Measurements from ENCODE around the gene NCK1.
A peak's percentile ranks its signal among the peaks of the same experiment; 100 is the strongest.
"Not testable (repeated sequence)": the region's sequence is repeated elsewhere in the genome, so short reads cannot be mapped to it uniquely, and the experiment has no call there.

Gene NCK1

DNA sequence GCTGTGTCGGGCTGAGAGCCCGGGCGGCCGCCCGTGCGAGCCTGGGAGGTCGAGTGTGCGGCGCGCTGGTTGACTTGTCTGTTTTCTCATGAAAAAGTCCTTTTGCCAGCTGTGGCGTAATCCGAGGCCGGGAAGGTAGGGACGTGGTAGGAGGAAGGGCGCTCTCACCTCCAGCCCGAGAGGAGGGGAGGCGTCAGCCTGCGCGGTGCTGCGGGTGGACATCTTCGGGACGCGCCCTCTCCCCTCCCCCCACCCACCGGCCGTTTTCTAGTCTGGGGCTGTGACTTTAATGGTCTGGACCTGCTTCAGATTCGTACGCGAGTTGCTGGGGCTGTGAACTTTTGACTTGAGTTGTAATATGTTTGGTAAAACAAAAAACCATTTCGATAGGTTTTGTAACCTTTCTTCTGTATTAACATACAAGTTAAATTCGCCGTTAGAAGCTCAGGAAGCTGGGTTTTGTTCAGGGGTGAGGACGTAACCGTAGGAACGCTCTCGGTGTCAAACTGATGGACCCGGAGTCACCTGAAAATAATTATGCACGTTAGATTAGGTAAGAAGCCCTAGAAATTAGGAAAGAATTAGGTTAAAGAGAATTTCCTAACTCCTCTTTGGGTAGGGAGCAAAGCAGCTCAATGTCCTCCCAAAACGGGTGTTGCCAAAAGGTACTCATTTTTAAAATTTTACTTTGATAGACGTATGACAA, 762 bp downstream of the NCK1 start:
- peak; percentile 25 for DNase-seq (ENCODE audit: low read depth)

DNA sequence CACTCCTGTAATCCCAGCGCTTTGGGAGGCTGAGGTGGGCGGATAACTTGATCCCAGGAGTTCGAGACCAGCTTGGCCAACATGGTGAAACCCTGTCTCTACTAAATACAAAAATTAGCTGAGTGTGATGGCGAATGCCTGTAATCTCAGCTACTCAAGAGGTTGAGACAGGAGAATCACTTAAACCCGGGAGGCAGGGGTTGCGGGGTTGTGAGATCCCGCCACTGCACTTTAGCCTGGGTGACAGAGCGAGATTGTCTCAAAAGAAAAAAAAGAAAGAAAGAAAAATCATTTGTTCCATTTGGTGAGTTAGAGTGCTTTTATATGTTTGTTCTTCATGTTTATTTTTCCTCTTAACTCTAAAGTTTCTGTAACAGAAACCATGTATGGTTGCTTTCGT, 7.3 kb downstream of the NCK1 start:
- DNase-seq (ENCODE audit: low read depth), result no peak

DNA sequence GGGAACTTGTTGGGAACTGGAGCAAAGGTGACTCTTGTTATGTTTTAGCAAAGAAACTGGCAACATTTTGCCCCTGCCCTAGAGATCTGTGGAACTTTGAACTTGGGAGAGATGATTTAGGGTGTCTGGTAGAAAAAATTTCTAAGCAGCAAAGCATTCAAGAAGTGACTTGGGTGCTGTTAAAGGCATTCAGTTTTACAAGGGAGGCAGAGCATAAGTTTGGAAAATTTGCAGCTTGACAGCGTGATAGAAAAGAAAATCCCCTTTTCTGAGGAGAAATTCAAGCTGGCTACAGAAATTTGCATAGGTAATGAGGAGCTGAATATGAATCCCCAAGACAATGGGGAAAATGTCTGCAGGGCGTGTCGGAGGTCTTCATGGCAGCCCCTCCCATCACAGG, 10.2 kb downstream of the NCK1 start:
- DNase-seq (ENCODE audit: low read depth), result not testable (repeated sequence)

DNA sequence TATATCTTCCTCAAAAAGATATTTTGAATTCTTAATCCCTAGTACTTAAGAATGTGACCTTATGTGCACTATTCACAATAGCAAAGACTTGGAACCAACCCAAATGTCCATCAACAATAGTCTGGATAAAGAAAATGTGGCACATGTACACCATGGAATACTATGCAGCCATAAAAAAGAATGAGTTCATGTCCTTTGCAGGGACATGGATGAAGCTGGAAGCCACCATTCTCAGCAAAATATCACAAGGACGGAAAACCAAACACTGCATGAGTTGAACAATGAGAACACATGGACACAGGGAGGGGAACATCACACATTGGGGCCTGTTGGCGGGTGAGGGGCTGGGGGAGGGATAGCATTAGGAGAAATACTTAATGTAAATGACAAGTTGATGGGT, 17.5 kb downstream of the NCK1 start:
- DNase-seq (ENCODE audit: low read depth), result not testable (repeated sequence)

DNA sequence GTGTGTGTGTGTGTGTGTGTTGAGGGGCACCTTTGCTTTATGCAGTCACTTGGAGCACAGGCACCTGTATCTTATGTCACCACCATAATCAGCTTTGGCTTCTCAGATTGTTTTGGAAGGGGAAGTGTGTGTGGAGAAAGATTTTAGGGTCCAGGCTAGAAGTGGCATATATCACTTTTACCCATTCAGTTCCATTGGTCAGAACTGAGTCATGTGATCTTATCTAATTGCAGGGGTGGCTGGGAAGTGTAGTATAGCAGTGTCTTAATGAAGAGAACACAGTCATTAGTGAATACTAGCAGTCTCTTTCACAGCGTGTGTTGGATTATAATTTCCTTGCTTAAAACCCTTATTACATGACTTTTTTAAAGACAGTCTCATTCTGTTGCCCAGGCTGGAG, 20.6 kb downstream of the NCK1 start:
- no peak for DNase-seq (ENCODE audit: low read depth)

DNA sequence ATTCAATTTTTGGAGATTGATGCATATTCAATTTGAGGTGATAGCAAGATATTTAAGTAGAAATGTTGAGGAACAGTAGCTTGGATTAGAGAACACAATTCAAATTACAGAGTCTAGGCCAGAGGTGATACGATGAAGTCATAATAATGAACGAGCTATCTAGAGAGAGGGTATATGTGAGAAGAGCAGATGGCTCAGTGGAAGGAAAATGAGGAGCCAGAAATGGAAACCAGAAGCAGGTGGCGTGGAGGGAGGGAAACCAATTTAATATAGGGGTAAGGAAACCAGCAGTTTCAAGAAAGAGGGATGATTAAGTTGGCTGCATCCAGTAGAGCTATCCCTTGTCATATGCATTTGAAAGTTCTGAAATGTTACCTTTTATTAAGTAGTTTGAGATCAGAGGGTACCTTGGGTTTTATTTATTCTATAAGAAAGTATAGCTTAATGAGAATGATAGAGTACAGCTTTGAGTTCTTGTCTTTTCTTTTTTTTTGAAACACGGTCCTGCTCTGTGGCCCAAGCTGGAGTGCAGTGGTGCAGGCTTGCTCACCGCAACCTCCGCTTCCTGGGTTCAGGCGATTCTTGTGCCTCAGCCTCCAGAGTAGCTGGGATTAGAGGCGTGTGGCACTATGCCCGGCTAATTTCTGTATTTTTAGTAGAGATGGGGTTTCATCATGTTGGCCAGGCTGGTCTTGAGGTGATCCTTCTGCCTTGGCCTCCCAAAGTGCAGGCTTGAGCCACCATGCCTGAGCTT, 22.1 kb downstream of the NCK1 start:
- no peak for DNase-seq (ENCODE audit: low read depth)

DNA sequence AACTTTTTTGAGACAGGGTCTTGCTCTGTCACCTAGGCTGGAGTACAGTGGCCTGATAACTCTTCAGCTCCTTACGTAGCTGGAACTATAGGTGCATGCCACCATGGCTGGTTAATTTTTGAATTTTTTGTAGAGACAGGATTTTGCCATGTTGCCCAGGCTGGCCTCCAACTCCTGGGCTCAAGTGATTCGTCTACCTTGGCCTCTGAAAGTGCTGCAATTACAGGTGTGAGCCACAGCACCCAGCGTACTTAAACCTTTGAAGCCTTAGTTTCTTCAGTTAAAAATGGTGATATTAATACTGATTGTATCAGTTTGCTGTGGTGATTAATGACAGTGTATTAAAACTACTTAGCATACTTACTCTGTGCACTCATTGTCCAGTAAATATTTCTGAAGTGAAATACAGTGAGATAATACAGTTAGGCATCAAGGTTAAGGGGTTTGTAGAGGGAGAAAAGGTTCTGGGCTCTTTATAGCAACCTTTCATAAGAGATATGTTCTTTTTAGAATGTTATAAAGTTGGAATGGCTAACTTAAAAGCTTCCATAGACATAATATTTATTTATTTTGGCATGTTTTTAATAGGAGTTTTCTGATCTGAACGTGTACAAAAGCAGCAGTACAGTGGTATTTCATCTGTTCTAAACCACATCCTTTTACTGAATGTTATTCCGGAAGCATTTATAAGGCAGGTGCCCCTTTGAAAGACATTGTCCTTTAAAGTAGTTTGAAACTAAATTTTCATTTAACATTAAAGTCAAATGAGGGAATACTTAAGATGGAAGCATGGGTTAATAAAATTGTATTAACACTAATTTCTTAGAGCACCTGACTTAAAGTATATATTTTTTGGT, 23.6 kb downstream of the NCK1 start:
- no peak for DNase-seq (ENCODE audit: low read depth)

DNA sequence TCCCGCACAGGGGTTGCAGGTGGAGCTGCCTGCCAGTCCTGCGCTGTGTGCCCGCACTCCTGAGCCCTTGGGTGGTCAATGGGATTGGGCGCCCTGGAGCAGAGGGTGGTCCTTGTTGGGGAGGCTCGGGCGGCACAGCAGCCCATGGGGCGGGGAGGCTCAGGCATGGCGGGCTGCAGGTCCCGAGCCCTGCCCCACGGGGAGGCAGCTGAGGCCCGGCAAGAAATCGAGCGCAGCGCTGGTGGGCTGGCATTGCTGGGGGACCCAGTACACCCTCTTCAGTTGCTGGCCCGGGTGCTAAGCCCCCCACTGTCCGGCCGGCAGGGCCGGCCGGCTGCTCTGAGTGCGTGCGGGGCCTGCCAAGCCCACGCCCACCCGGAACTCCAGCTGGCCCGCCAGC, 27.9 kb downstream of the NCK1 start:
- no peak for DNase-seq (ENCODE audit: low read depth)

DNA sequence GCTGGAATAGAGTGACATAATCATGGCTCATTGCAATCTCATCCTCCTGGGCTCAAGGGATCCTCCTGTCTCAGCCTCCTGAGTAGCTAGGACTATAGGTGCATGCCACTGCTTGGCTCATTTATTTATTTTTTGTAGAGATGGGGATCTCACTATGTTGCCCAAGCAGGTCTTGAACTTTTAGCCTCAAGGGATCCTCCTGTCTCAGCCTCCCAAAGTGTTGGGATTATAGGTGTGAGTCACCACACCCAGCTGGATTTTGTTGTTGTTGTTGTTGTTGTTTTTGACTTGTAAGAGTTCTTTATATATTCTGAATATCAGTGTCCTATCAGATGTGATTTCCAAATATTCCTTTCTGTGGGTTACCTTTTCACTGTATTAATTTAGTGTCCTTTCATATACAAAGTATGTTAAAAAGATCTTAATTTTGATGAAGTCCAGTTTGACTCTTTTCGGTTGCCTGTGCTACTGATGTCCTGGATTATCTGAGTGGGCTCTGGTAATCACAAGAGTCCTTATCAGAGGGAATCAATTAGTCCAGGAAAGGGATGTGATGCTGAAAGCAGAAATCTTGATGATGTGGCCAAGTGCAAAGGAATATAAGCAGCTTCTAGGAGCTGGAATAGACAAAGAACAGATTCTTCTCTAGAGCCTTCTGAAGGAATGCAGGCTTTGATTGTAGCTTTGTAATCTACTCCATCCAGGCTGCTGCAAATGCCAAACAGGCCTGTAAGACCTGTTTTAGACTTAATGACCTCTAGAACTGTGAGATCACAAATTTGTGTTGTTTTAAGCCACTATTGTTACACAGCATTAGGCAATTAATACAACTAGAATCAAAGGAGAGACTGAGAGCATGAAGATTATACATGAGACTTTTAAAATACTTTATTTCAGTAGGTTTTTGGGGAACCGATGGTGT, 30.2 kb downstream of the NCK1 start:
- no peak for DNase-seq (ENCODE audit: low read depth)

DNA sequence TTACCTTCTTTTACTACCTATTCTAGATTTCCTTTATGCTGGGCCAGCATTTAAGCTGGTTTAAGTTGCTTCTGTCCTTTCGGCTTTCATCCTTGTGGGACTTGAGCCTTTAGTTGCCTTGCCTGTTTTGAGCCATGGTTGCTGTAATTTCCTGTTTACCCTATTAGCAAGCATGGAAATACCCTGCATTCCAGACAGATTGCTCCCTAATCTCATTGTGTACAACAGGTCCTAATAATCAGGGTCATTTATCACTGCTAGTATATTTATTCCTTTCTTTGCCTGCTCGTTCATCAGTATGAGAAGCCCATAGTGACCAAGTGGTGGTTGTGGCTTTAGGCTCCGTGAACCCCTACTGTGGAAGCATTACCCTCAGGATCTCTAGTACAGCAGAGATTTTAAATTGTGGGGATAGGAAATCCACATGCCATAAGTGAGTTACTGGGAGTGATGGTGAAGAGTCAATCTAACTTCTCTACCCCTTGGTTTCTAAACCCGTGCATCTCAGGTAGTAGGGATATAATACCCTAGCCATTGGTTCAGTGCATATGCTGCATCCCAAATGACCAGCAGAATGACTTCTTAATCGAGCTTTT, 31.9 kb downstream of the NCK1 start:
- no peak for DNase-seq (ENCODE audit: low read depth)

DNA sequence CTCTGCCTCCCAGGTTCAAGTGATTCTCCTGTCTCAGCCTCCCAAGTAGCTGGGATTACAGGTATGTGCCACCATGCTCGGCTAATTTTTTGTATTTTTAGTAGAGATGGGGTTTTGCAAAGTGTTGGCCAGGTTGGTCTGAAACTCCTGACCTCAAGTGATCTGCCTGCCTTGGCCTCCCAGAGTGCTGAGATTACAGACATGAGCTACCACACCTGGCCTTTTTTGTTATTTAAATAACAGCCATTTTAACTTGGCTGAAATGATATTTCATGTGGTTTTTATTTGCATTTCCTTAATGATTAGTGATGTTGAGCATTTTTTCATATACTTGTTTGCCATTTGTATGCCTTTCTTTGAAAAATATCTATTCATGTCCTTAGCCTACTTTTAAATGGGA, 35.2 kb downstream of the NCK1 start:
- DNase-seq (ENCODE audit: low read depth), result not testable (repeated sequence)

DNA sequence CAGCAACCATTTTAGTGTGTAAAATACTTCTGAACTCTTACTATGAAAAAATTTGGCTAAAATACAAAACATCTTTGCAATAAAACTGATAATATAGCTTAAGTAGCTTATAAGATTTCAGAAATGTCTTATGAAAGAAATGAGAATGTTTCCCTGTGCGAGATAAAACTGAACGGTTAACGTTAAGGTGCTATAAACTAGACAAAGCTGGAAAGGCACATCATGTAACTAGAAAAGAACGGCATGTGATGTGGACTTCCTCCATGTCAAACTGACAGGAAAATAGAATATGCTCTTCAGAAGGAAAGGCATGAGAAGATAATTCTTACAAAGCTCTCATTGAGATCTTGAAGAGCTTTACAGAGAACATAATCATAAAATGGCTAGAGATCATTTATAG, 36.5 kb downstream of the NCK1 start:
- no peak for DNase-seq (ENCODE audit: low read depth)

DNA sequence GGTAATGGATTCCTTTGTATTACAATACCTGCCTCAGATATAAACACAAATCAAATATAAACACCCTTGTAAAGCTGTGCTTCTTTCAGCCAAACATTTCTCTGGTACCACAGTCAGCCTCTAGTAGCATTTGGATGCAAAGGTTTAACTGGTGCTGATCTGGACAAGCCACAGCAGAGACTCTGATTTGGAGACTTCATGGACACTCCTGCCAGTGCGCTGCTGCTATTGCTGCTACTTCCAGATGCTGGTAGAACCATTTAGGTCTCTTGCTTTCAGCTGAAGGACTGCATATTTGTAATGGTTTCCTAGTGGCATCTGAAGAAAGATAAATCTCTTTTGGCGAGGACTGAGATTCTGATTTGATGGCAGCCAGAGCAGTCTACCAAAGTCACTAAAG, 36.9 kb downstream of the NCK1 start:
- DNase-seq (ENCODE audit: low read depth), result no peak

DNA sequence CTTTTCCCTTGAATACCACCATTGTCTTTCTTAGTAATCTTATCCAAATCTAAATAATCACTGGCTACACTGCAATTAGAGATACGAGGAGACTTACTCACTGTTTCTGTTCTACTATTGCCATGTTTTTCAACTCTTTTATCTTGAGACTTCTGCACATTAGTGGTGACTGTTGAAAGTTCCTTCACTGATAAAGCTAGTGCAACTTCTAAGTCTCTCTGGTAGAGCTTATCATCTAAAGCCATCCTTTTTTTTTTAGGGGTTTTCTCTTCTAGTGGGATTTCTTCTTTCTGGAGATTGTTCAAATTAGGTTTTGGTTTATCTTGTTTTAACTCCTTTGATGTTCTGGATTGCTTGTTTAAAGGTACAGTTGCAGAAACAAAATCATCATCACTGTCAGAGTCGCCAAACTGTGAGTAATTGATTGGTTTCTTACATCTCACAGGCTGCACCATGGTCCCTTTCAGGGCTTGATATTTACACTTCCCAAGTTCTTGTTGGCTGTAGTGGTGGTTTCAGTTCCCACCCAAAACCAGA, 37.7 kb downstream of the NCK1 start:
- DNase-seq (ENCODE audit: low read depth), result no peak

DNA sequence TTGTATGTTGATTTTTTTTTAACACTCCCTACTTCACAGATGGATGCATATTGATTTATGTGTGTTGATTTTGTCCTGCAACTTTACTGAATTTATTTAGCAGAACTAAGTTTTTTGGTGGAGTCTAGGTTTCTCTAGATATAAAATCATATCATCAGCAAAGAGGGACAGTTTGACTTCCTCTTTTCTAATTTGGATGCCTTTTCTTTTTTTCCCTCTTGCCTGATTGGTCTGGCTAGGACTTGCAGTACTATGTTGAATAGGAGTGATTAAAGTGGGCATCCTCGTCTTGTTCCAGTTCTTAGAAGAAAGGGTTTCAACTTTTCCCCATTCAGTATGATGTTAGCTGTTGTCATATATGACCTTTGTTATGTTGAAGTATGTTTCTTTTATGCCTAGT, 38.7 kb downstream of the NCK1 start:
- DNase-seq (ENCODE audit: low read depth), result not testable (repeated sequence)

DNA sequence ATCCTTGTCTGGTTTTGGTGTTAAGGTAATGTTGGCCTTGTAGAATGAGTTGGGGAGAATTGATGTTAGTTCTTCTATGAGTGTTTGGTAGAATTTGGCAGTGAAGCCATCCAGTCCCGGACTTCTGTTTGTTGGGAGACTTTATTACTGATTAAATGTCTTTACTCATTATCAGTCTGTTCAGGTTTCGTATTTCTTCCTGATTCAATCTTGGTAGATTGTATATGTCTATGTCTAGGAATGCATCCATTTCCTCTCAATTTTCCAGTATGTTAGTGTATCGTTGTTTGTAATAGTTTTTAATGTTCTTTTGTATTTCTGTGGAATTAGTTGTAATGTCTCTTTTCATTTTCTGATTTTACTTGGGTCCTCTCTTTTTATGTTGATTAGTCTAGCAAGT, 39.4 kb downstream of the NCK1 start:
- no peak for DNase-seq (ENCODE audit: low read depth)

DNA sequence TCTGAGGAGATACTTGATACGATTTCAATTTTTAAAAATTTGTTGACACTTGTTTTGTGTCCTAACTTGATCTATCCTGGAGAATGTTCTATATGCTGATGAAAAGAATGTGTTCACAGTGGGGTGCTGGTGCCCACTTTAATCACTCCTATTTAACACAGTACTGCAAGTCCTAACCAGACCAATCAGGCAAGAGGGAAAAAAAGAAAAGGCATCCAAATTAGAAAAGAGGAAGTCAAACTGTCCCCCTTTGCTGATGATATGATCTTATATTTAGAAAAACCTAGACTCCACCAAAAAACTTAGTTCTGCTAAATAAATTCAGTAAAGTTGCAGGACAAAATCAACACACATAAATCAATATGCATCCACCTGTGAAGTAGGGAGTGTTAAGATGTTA, 40.5 kb downstream of the NCK1 start:
- DNase-seq (ENCODE audit: low read depth), result not testable (repeated sequence)

DNA sequence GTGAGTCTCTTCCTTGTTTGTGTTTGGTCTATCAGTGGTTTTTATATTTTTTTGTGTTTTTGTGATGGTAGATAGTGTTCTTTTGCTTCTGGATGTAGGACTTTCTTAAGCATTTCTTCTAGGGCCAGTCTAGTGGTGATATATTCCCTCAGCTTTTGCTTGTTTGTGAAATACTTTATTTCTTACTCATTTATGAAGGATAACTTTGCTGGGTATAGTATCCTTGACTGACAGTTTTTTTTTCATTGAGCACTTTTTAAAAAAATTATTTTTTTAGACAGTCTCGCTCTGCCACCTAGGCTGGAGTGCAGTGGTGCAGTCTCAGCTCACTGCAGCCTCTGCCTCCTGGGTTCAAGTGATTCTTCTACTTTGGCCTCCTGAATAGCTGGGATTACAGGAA, 41.9 kb downstream of the NCK1 start:
- no peak for DNase-seq (ENCODE audit: low read depth)

DNA sequence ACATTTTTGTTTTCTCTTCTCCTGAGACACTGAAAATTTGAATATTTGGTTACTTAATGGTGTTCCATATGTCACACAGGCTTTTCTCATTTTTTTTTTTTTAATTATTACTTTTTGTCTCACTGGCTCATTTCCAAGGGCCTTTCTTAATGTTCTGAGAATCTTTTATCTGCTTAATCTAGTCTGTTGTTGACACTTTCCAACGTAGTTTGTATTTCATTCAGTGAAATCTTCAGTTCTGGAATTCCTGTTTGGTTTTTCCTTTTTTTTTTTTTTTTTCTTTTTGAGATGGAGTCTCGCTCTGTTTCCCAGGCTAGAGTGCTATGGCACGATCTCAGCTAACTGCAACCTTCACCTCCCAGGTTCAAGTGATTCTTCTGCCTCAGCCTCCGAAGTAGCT, 42.7 kb downstream of the NCK1 start:
- DNase-seq (ENCODE audit: low read depth), result no peak

DNA sequence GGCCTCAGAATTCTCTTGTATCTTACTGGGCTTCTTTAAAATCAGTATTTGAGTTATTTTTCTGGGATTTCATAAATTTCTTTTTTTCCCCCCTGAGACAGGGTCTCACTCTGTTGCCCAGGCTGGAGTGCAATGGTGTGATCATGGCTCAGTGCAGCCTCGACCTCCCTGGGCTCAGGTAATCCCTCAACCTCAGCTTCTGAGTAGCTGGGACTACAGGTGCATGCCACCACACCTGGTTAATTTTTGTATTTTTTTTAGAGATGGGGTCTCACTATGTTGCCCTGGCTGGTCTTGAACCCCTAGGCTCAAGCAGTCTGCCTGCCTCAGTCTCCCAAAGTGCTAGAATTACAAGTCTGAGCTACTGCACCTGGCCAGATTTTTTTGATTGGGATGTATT, 43.5 kb downstream of the NCK1 start:
- no peak for DNase-seq (ENCODE audit: low read depth)

DNA sequence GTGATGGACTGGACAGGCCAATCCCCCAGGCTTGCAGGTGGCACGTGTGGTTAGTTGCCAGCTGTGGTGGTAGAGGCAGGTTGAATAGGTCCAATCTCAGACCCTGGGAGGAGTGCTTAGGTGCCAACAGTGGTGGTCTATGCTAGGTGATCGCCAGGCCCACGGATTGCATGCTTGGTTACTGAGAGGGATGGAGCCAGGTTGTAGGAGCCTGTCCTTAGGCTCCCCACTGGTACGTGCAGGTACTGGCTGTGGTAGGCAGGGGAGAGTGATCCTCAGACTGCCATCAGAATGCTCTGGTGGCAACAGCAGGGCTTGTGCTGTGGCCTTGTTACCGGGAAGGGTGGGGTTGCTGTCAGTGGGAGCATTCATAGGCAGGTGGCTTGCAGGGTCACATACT, 44.7 kb downstream of the NCK1 start:
- no peak for DNase-seq (ENCODE audit: low read depth)
